Measurements from ENCODE around the gene SEMA3E.

- no peak for TF ChIP-seq POLR2AphosphoS5 (IDR thresholded peaks at IDR 0.05; ENCODE audit: low read depth, low read length)
- no peak for TF ChIP-seq POLR2A (IDR thresholded peaks at IDR 0.05; ENCODE audit: low read depth, low read length)
- TF ChIP-seq TAF1 (IDR thresholded peaks at IDR 0.05; ENCODE audit: borderline replicate concordance, low read depth, low read length), result no peak
Observed at GRCh38 chr7:83347945-83348444, 300.9 kb downstream of the SEMA3E start.

Data from GM12892 (cell line).